Measurements from ENCODE around the gene PLD4.

PLD4 gene

GRCh38 chr14:104957146-104958113, 32.8 kb downstream of the PLD4 start:
- no peak for DNase-seq

- no peak for DNase-seq
These were observed 39.9 kb downstream of the PLD4 start for GRCh38 chr14:104964546-104964945.

- DNase-seq = no peak
These were observed 41.0 kb downstream of the PLD4 start for GRCh38 chr14:104965561-104966231.

- DNase-seq = no peak
These were observed 41.7 kb downstream of the PLD4 start for GRCh38 chr14:104966261-104966865.

- no peak for DNase-seq
These were observed 42.3 kb downstream of the PLD4 start for GRCh38 chr14:104966981-104967385.

- DNase-seq = no peak
These were observed 42.9 kb downstream of the PLD4 start for GRCh38 chr14:104967386-104968152.

- no peak for DNase-seq
These were observed 43.5 kb downstream of the PLD4 start for GRCh38 chr14:104968153-104968527.

GRCh38 chr14:104968541-104969401, 44.1 kb downstream of the PLD4 start:
- no peak for DNase-seq

GRCh38 chr14:104969741-104970230, 45.1 kb downstream of the PLD4 start:
- DNase-seq = no peak

GRCh38 chr14:104970231-104971068, 45.8 kb downstream of the PLD4 start:
- DNase-seq = no peak

GRCh38 chr14:104971447-104972240, 47.0 kb downstream of the PLD4 start:
- DNase-seq = no peak

GRCh38 chr14:104972301-104973134, 47.8 kb downstream of the PLD4 start:
- no peak for DNase-seq

- DNase-seq = no peak
These were observed 48.4 kb downstream of the PLD4 start for GRCh38 chr14:104973135-104973384.

GRCh38 chr14:104973385-104974145, 48.9 kb downstream of the PLD4 start:
- DNase-seq = no peak

- no peak for DNase-seq
These were observed 49.5 kb downstream of the PLD4 start for GRCh38 chr14:104974146-104974541.

GRCh38 chr14:104974665-104975390, 50.1 kb downstream of the PLD4 start:
- no peak for DNase-seq

- DNase-seq = peak; percentile 22 to 43
These were observed 51.0 kb downstream of the PLD4 start for GRCh38 chr14:104975481-104976197.

Measured in Kasumi-1 (cell line).